Activated T-helper 1 cell treated with anti-CD3 and anti-CD28 coated beads, Interleukin-12 subunit alpha, Interleukin-12 subunit beta, Interleukin-2, Interleukin-4 antibody, amounts not matched to agents 30 ng/mL and 10 ng/mL and 1 ng/mL, durations not matched to agents 14 hours and 24 hours and 36 hours (primary cell): Measurements from ENCODE around the gene TRIM31. TPM values are rescaled to one million over a fixed set of nuclear protein-coding genes. Genes with fewer than 3 reads are reported as not detected.
"Not testable (repeated sequence)": the region's sequence is repeated elsewhere in the genome, so short reads cannot be mapped to it uniquely, and the experiment has no call there.

ENCODE experiments used
- DNase-seq: peaks from one replicate; pipeline ENCODE4 v3.0.0; 2021; ENCODE audit warnings: low spot score
- H3K27ac Mint-ChIP-seq: one replicate; pipeline ENCODE4 v1.8.0; 2021; ENCODE audit warnings: mild to moderate bottlenecking, mixed read lengths
- H3K27me3 Mint-ChIP-seq: one replicate; pipeline ENCODE4 v1.8.0; 2022; ENCODE audit warnings: mild to moderate bottlenecking, moderate library complexity, mixed read lengths; ENCODE audit not compliant: insufficient read depth
- H3K36me3 Mint-ChIP-seq: one replicate; pipeline ENCODE4 v1.8.0; 2021; ENCODE audit warnings: low read depth, mixed read lengths
- H3K4me1 Mint-ChIP-seq: one replicate; pipeline ENCODE4 v1.8.0; 2021; ENCODE audit warnings: low read depth, mixed read lengths
- H3K4me3 Mint-ChIP-seq: one replicate; pipeline ENCODE4 v1.8.0; 2021; ENCODE audit warnings: mild to moderate bottlenecking, moderate library complexity, mixed read lengths
- H3K9me3 Mint-ChIP-seq: one replicate; pipeline ENCODE4 v1.8.0; 2021; ENCODE audit warnings: mixed read lengths
- intact Hi-C: fragments of 100-400 bp; cut with micrococcal nuclease; formaldehyde crosslinking; loops from one replicate; pipeline ENCODE4 v1.15.1; 2024
- total RNA-seq: library from RNA; stranded (reverse); gene quantifications from 2 replicates; pipeline ENCODE4 v1.2.3, GENCODE V29; 2022

TRIM31 gene
- total RNA-seq, 1 donor from 2014 or later = not detected

- Mint-ChIP-seq H3K4me1 (peaks cover 24% of the 10 kb centered on the region), H3K9me3 (no peaks in the 10 kb centered on the region), H3K36me3 (no peaks in the 10 kb centered on the region), H3K27me3 (peaks cover 4% of the 10 kb centered on the region), H3K4me3 (no peak overlapping the region), H3K27ac (no peak overlapping the region)
- intact Hi-C loops = no loop called here
- no peak for DNase-seq
These were observed 41.2 kb upstream of the TRIM31 start for GRCh38 chr6:30154061-30154460.

DNA sequence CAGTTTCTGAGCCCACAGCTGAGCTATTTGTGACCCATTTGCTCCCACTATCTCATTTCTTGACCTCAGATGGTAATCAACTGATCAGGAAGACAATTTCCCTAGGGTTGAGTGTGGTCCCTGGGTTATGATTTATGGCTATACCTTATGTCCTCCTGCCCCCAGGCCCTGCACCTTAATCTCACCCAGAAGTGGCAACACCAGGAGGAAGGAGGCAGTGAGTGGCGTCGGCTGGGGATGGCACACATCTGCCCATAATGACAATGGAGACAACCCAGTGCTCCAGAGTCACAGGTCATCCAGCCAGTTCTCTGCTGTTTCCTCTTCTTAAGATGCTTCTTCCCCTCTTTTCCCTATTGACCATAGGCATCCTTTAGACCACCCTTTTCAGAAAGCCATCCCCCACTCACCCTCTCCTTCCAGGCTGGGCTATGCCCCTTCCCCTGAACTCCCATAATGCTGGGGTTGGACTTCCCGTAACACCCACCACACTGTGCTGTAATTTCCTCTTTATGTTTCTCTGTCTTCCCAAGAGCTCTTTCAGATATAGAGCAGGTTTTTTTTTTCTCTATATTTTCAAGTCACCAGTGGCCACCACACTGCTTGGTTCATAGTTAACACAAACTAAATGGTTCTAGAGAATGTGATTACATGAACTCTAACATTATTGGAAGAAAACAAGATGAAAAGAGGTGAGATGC, 40.2 kb upstream of the TRIM31 start:
- intact Hi-C loops = no loop called here
- H3K27ac Mint-ChIP-seq = no peak overlapping the region
- no peaks in the 10 kb centered on the region for H3K36me3 Mint-ChIP-seq
- H3K27me3 Mint-ChIP-seq = peaks cover 6% of the 10 kb centered on the region
- peaks cover 14% of the 10 kb centered on the region for H3K4me1 Mint-ChIP-seq
- no peaks in the 10 kb centered on the region for H3K9me3 Mint-ChIP-seq
- DNase-seq = no peak
- H3K4me3 Mint-ChIP-seq = no peak overlapping the region

DNA sequence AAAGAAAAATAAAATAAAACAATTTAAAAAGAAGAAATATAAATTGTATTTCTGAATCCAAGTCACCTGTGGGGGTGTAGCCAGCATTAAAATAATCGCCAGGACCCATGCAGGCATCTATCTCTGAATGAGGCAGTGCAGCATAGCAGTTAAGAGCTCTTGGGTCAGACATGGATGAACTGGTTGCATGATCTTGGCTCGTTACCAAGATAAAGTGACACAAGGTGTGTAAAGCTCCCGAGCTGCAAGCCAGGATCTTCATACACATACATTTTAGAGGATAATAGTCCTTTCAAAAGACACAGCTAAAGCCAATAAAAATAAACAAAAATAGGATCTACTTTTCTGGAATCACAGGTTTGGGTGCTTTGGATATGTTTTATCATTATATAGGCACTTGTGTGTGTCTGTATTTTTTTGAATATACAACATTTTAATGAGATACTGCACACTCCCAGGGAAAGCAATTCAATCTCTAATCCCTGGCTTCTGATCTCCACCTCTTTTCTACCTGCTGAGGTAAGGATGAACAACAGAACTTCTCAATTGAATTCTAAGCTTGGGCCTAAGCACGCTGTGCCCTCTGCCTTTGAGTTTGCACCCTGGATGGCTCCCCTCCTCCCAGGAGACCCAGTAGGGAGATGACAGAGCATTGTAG, 39.3 kb upstream of the TRIM31 start:
- intact Hi-C loops = no loop called here
- H3K4me1 Mint-ChIP-seq = peaks cover 19% of the 10 kb centered on the region
- H3K36me3 Mint-ChIP-seq = no peaks in the 10 kb centered on the region
- H3K9me3 Mint-ChIP-seq = no peaks in the 10 kb centered on the region
- peaks cover 10% of the 10 kb centered on the region for H3K27me3 Mint-ChIP-seq
- H3K4me3 Mint-ChIP-seq = no peak overlapping the region
- DNase-seq = no peak
- no peak overlapping the region for H3K27ac Mint-ChIP-seq

DNA sequence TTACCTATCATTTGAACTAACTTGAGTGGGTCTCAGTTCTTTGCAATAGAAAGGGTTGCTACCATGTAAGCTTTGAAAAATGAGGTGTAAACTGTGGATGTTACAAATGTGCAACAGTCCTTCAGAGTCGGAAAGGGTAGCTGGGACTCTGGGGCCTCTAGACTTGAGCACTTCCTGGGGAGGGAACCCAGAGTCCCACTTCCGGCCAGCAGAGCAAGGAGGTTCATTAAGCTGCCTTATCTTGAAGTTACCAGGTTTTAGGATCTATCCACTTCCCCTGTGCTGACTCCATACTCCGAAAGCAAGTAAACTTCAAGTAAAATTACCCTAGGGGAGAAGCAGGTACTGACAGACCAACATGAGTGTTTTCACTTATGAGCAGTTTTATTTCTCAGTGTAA, 38.7 kb upstream of the TRIM31 start:
- no peak overlapping the region for H3K27ac Mint-ChIP-seq
- peaks cover 20% of the 10 kb centered on the region for H3K4me1 Mint-ChIP-seq
- DNase-seq = no peak
- no peaks in the 10 kb centered on the region for H3K36me3 Mint-ChIP-seq
- H3K9me3 Mint-ChIP-seq = no peaks in the 10 kb centered on the region
- no peak overlapping the region for H3K4me3 Mint-ChIP-seq
- peaks cover 10% of the 10 kb centered on the region for H3K27me3 Mint-ChIP-seq
- intact Hi-C loops = no loop called here

GRCh38 chr6:30150671-30151395, 37.9 kb upstream of the TRIM31 start:
- no peaks in the 10 kb centered on the region for H3K9me3 Mint-ChIP-seq
- intact Hi-C loops = no loop called here
- H3K27me3 Mint-ChIP-seq = peaks cover 10% of the 10 kb centered on the region
- H3K4me1 Mint-ChIP-seq = peaks cover 16% of the 10 kb centered on the region
- H3K4me3 Mint-ChIP-seq = no peak overlapping the region
- no peak overlapping the region for H3K27ac Mint-ChIP-seq
- DNase-seq = no peak
- H3K36me3 Mint-ChIP-seq = no peaks in the 10 kb centered on the region

DNA sequence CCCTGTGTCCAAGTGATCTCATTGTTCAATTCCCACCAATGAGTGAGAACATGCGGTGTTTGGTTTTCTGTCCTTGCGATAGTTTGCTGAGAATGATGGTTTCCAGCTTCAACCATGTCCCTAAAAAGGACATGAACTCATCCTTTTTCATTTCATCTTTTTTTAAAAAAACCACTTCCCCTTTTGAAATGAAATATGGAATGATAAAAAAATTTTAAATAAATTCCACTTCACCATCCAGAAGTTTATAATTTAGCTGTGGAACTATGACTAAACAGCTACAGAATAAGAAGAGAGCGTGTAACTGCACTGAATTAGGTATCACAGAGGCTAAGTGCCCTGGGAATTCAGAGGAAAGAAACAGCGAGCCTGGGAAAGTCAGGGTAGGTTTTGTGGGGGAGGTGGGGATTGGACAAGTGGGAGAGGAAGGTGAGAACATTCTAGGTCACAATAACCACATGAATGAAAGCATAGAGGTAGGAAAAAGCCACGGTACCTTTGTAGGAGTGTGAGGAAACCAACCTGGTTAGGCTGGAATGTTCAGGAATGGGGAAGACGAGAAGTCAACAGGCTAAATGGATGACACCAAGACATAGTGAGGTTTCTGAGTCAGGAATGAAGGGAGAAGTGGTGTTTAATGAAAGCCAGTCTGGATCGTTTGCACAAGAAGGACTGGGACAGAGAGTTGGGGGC, 37.1 kb upstream of the TRIM31 start:
- no peak overlapping the region for H3K4me3 Mint-ChIP-seq
- no peaks in the 10 kb centered on the region for H3K36me3 Mint-ChIP-seq
- DNase-seq = no peak
- H3K27me3 Mint-ChIP-seq = peaks cover 11% of the 10 kb centered on the region
- H3K27ac Mint-ChIP-seq = no peak overlapping the region
- H3K9me3 Mint-ChIP-seq = no peaks in the 10 kb centered on the region
- peaks cover 16% of the 10 kb centered on the region for H3K4me1 Mint-ChIP-seq
- intact Hi-C loops = no loop called here

GRCh38 chr6:30149234-30149633, 36.3 kb upstream of the TRIM31 start:
- Mint-ChIP-seq H3K4me3 (no peak overlapping the region), H3K27ac (no peak overlapping the region), H3K4me1 (peaks cover 16% of the 10 kb centered on the region), H3K36me3 (no peaks in the 10 kb centered on the region), H3K9me3 (no peaks in the 10 kb centered on the region), H3K27me3 (peaks cover 16% of the 10 kb centered on the region)
- intact Hi-C loops = no loop called here
- DNase-seq = no peak

GRCh38 chr6:30147096-30147495, 34.2 kb upstream of the TRIM31 start:
- peaks cover 27% of the 10 kb centered on the region for H3K27me3 Mint-ChIP-seq

GRCh38 chr6:30145818-30146217, 32.9 kb upstream of the TRIM31 start:
- H3K4me3 Mint-ChIP-seq = no peak overlapping the region
- H3K27me3 Mint-ChIP-seq = peaks cover 34% of the 10 kb centered on the region
- intact Hi-C loops = no loop called here
- peaks cover 10% of the 10 kb centered on the region for H3K4me1 Mint-ChIP-seq
- H3K36me3 Mint-ChIP-seq = no peaks in the 10 kb centered on the region
- DNase-seq = no peak
- H3K27ac Mint-ChIP-seq = no peak overlapping the region
- H3K9me3 Mint-ChIP-seq = no peaks in the 10 kb centered on the region

More at GRCh38 chr6:30147096-30147495, 34.2 kb upstream of the TRIM31 start:
- Mint-ChIP-seq H3K36me3 (no peaks in the 10 kb centered on the region), H3K4me3 (no peak overlapping the region), H3K9me3 (no peaks in the 10 kb centered on the region), H3K4me1 (peaks cover 16% of the 10 kb centered on the region), H3K27ac (no peak overlapping the region)
- DNase-seq = no peak
- intact Hi-C loops = no loop called here

GRCh38 chr6:30144811-30145210, 31.9 kb upstream of the TRIM31 start:
- H3K9me3 Mint-ChIP-seq = no peaks in the 10 kb centered on the region
- H3K4me3 Mint-ChIP-seq = no peak overlapping the region
- no peaks in the 10 kb centered on the region for H3K36me3 Mint-ChIP-seq
- intact Hi-C loops = no loop called here
- DNase-seq = no peak
- no peak overlapping the region for H3K27ac Mint-ChIP-seq
- peaks cover 10% of the 10 kb centered on the region for H3K4me1 Mint-ChIP-seq
- H3K27me3 Mint-ChIP-seq = peaks cover 40% of the 10 kb centered on the region

DNA sequence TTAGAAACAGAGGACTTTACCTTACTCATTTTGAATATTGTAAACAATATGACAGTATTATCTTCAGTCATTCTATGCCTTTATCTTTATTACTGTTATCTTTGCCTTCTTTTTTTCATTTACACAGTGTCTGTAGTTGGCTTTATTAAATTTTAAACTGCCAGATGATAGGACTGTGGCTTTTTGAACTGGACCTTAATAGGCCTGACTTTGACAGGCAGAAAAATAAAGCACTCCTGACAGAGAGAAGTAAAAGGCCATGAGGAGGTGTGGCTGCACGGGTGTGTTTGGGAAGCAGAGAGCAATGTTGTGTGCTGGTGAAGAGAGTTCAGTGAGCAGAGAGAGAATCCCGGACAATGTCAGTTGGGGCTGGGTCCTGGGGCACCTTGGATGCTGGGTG, 30.9 kb upstream of the TRIM31 start:
- H3K27ac Mint-ChIP-seq = no peak overlapping the region
- no peak overlapping the region for H3K4me3 Mint-ChIP-seq
- peaks cover 10% of the 10 kb centered on the region for H3K4me1 Mint-ChIP-seq
- intact Hi-C loops = no loop called here
- H3K9me3 Mint-ChIP-seq = no peaks in the 10 kb centered on the region
- no peak for DNase-seq
- peaks cover 40% of the 10 kb centered on the region for H3K27me3 Mint-ChIP-seq
- H3K36me3 Mint-ChIP-seq = no peaks in the 10 kb centered on the region

- no peak for DNase-seq
- Mint-ChIP-seq H3K9me3 (no peaks in the 10 kb centered on the region), H3K27me3 (peaks cover 42% of the 10 kb centered on the region), H3K4me1 (peaks cover 7% of the 10 kb centered on the region), H3K36me3 (no peaks in the 10 kb centered on the region), H3K4me3 (no peak overlapping the region), H3K27ac (no peak overlapping the region)
- intact Hi-C loops = no loop called here
These were observed 29.8 kb upstream of the TRIM31 start for GRCh38 chr6:30142665-30143064.

DNA sequence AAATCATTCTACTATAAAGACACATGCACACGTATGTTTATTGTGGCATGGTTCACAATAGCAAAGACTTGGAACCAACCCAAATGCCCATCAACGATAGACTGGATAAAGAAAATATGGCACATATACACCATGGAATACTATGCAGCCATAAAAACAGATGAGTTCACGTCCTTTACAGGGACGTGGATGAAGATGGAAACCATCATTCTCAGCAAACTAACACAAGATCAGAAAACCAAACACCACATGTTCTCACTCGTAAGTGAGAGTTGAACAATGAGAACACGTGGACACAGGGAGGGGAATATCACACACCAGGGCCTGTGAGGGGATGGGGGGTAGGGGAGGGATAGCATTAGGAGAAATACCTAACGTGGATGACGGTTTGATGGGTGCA, 27.4 kb upstream of the TRIM31 start:
- H3K4me1 Mint-ChIP-seq, H3K9me3 Mint-ChIP-seq, H3K36me3 Mint-ChIP-seq, H3K4me3 Mint-ChIP-seq, intact Hi-C loops, DNase-seq, H3K27ac Mint-ChIP-seq: not testable (repeated sequence)
- H3K27me3 Mint-ChIP-seq = peaks cover 53% of the 10 kb centered on the region
